GM13976 (cell line): ENCODE results near the gene ACTR1B.

ENCODE experiments used
- DNase-seq: peaks from one replicate; pipeline ENCODE4 v3.0.0; 2012; ENCODE audit warnings: low spot score
- CTCF ChIP-seq: IDR thresholded peaks from 2 replicates; pipeline ENCODE4 v1.5.1; 2012; ENCODE audit warnings: borderline replicate concordance, mild to moderate bottlenecking; ENCODE audit not compliant: insufficient read depth; ENCODE audit errors: extremely low read depth, missing control alignments, control extremely low read depth
- in situ Hi-C: fragments of 300-500 bp; cut with MboI; formaldehyde crosslinking; loops from one replicate; pipeline ENCODE4 v1.12.0; 2022; ENCODE audit warnings: low sequenced_read_pairs, mixed read lengths, inconsistent platforms; ENCODE audit not compliant: unreplicated experiment

The ACTR1B gene

GRCh38 chr2:97656129-97656755 lies 7.6 kb downstream of the ACTR1B start:
- TF ChIP-seq CTCF = no peak
- DNase-seq = no peak
- in situ Hi-C loops = no loop called here

- no peak for TF ChIP-seq CTCF
- in situ Hi-C loops = no loop called here
Observed at GRCh38 chr2:97654791-97655190, 9.1 kb downstream of the ACTR1B start.

DNA sequence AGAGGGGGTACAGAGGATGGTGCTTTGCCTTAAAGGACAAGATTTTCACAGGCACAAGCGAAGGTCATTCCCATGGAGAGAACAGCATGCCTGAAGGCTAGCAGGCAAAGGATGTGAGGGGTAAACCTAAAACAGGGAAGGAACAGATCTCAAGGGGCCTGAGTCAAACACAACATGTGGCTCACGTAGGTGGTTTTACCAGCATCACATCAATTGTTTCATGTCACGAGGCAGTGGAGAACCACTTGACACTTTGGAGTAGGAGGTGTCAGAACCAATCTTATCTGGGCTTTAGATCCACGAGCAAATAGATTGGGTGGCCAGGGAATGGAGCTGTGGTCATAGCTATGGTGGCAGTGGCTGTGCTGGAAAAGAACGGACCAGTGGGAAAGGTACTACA lies 9.5 kb downstream of the ACTR1B start:
- DNase-seq = no peak

More at GRCh38 chr2:97654791-97655190, 9.1 kb downstream of the ACTR1B start:
- no peak for DNase-seq

DNA sequence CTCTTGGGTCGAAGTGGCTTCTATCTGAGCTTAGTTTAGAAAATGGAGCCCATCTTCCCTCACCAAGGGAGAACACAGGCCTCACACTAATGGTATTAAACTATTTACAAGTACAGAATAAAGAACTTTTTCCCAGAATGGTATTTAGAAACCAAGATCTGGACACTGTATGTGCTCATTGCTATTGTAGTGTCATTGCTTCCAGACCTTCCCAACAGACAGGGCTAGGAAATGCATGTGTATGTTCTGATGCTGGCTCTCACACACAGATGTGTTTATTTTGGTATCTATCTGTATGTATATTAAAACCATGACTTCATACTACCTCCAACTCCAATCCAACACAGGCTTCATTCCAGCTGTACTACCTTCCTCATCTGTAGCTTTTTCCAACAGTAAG lies 10.0 kb downstream of the ACTR1B start:
- no peak for TF ChIP-seq CTCF
- in situ Hi-C loops = no loop called here
- DNase-seq = no peak

More for the DNA sequence above, 9.5 kb downstream of the ACTR1B start:
- no peak for TF ChIP-seq CTCF
- in situ Hi-C loops = no loop called here

GRCh38 chr2:97653473-97653872 lies 10.4 kb downstream of the ACTR1B start:
- DNase-seq = peak; percentile 5
- TF ChIP-seq CTCF = no peak
- in situ Hi-C loops = no loop called here

GRCh38 chr2:97651114-97651513 lies 12.7 kb downstream of the ACTR1B start:
- in situ Hi-C loops = no loop called here
- DNase-seq = peak; percentile 4
- TF ChIP-seq CTCF = no peak
